Measurements from ENCODE around the gene BTG3. TPM values are rescaled to one million over a fixed set of nuclear protein-coding genes. Genes with fewer than 3 reads are reported as not detected.

The BTG3 gene
- total RNA-seq, 2 experiments from 2014 or later, result 81.9 to 84.0 TPM

- H3K36me3 ChIP-seq (ENCODE audit: insufficient read depth, low read length), result no peaks in the 10 kb centered on the region
- peaks cover 9% of the 10 kb centered on the region for H3K4me1 ChIP-seq (ENCODE audit: insufficient read depth, low read length)
- H3K27me3 ChIP-seq (ENCODE audit: control insufficient read depth in 1 of 2, insufficient read depth in 2 of 2, low read length in 2 of 2), result no peaks in the 10 kb centered on the region
- ChIA-PET CTCF (no interaction called here), POLR2A (no interaction called here)
- Mint-ChIP-seq H3K4me1 (ENCODE audit: low read depth) (no peaks in the 10 kb centered on the region), H3K27ac (no peak overlapping the region), H3K36me3 (ENCODE audit: low read depth) (no peaks in the 10 kb centered on the region), H3K4me3 (no peak overlapping the region), H3K27me3 (no peaks in the 10 kb centered on the region), H3K9me3 (no peaks in the 10 kb centered on the region)
- TF ChIP-seq CTCF (IDR thresholded peaks at IDR 0.05), result no peak
- no peak for DNase-seq
- no peaks in the 10 kb centered on the region for H3K9me3 ChIP-seq (ENCODE audit: control insufficient read depth in 1 of 2, insufficient read depth in 1 of 2, low read length in 2 of 2)
- intact Hi-C loops (cut with DNase I, micrococcal nuclease), result loop anchor here in 1 of 2 experiments (10.0 kb wide), 2 partner anchors 168 to 1892 kb away; partner anchors contain the start of gene USP25
- H3K4me3 ChIP-seq (ENCODE audit: low read length), result no peak overlapping the region
- ATAC-seq (ENCODE audit: poor library complexity), result no peak
- H3K27ac ChIP-seq (ENCODE audit: low read depth in 1 of 2, low read length in 2 of 2), result no peak overlapping the region
Measured at GRCh38 chr21:17616831-17617230, 4.1 kb upstream of the BTG3 start.

GRCh38 chr21:17613242-17613676 is 558 bp upstream of the BTG3 start:
- peak overlapping the region; percentile 43 to 52 for H3K27ac ChIP-seq (ENCODE audit: low read depth in 1 of 2, low read length in 2 of 2)
- peaks cover 17% of the 10 kb centered on the region for H3K4me1 ChIP-seq (ENCODE audit: insufficient read depth, low read length)
- H3K4me1 Mint-ChIP-seq (ENCODE audit: low read depth), result peaks cover 28% of the 10 kb centered on the region
- no peaks in the 10 kb centered on the region for H3K27me3 ChIP-seq (ENCODE audit: control insufficient read depth in 1 of 2, insufficient read depth in 2 of 2, low read length in 2 of 2)
- POLR2A ChIA-PET, result interaction anchor here (0.9 to 1.5 kb wide), 2 partner anchors 9 to 205 kb away, joined by 3 read pairs; no protein-coding TSS in a partner anchor
- H3K27ac Mint-ChIP-seq, result peak overlapping the region; percentile 81
- H3K36me3 ChIP-seq (ENCODE audit: insufficient read depth, low read length), result no peaks in the 10 kb centered on the region
- peak overlapping the region; percentile 88 for H3K4me3 Mint-ChIP-seq
- DNase-seq (peak in 3 of 14 experiments; percentile 8 to 37 (median 17)), ATAC-seq (ENCODE audit: poor library complexity) (no peak)
- no peaks in the 10 kb centered on the region for H3K9me3 Mint-ChIP-seq
- H3K4me3 ChIP-seq (ENCODE audit: low read length), result peak overlapping the region; percentile 57
- no peak for TF ChIP-seq CTCF (IDR thresholded peaks at IDR 0.05)
- H3K27me3 Mint-ChIP-seq, result no peaks in the 10 kb centered on the region
- CTCF ChIA-PET, result interaction anchor here (1.2 kb wide), 1 partner anchor 186 kb away, joined by 3 read pairs; no protein-coding TSS in a partner anchor
- H3K36me3 Mint-ChIP-seq (ENCODE audit: low read depth), result peaks cover 9% of the 10 kb centered on the region
- intact Hi-C loops (cut with DNase I, micrococcal nuclease), result loop anchor here (2.0 to 10.0 kb wide), 5 partner anchors 100 to 1888 kb away; partner anchors contain the start of genes C21orf91 (in 1 of the 2), CXADR (in 1 of the 2) and USP25 (in 1 of the 2)
- no peaks in the 10 kb centered on the region for H3K9me3 ChIP-seq (ENCODE audit: control insufficient read depth in 1 of 2, insufficient read depth in 1 of 2, low read length in 2 of 2)

GRCh38 chr21:17612023-17612564 is 607 bp downstream of the BTG3 start:
- no peaks in the 10 kb centered on the region for H3K9me3 ChIP-seq (ENCODE audit: control insufficient read depth in 1 of 2, insufficient read depth in 1 of 2, low read length in 2 of 2)
- no peaks in the 10 kb centered on the region for H3K27me3 ChIP-seq (ENCODE audit: control insufficient read depth in 1 of 2, insufficient read depth in 2 of 2, low read length in 2 of 2)
- peak in 10 of 14 experiments; percentile 1 to 70 (median 16) for DNase-seq
- no peak for TF ChIP-seq CTCF (IDR thresholded peaks at IDR 0.05)
- H3K4me1 ChIP-seq (ENCODE audit: insufficient read depth, low read length), result peaks cover 17% of the 10 kb centered on the region
- H3K4me3 ChIP-seq (ENCODE audit: low read length), result peak overlapping the region; percentile 91
- ChIA-PET POLR2A (interaction anchor here (0.9 to 2.1 kb wide), 5 partner anchors 10 to 1882 kb away, joined by 3 to 13 read pairs (median 4); partner anchors contain the start of genes C21orf91 and USP25), CTCF (interaction anchor here (1.5 to 1.7 kb wide), 2 partner anchors 26 to 99 kb away, joined by 3 to 4 read pairs; partner anchors contain the start of gene CXADR)
- peak; percentile 15 for ATAC-seq (ENCODE audit: poor library complexity)
- Mint-ChIP-seq H3K4me3 (peak overlapping the region; percentile 93), H3K36me3 (ENCODE audit: low read depth) (peaks cover 21% of the 10 kb centered on the region), H3K9me3 (no peaks in the 10 kb centered on the region), H3K27me3 (no peaks in the 10 kb centered on the region), H3K4me1 (ENCODE audit: low read depth) (peaks cover 40% of the 10 kb centered on the region), H3K27ac (peak overlapping the region; percentile 89)
- H3K36me3 ChIP-seq (ENCODE audit: insufficient read depth, low read length), result peaks cover 4% of the 10 kb centered on the region
- peak overlapping the region; percentile 58 to 60 for H3K27ac ChIP-seq (ENCODE audit: low read depth in 1 of 2, low read length in 2 of 2)
- intact Hi-C loops (cut with DNase I, micrococcal nuclease), result loop anchor here (2.0 to 10.0 kb wide), 5 partner anchors 99 to 1887 kb away; partner anchors contain the start of genes C21orf91 (in 1 of the 2), CXADR (in 1 of the 2) and USP25 (in 1 of the 2)

All from CD4-positive, alpha-beta T cell (primary cell).